ENCODE measurements around the gene NAP1L4. TPM values are rescaled to one million over a fixed set of nuclear protein-coding genes. Genes with fewer than 3 reads are reported as not detected.

The NAP1L4 gene
- total and polyA plus RNA-seq, 2 of the 8 experiments (the other 6 are each of a cell fraction or from before 2014, with no cell fraction given) = 75.8 to 194 TPM

- TF ChIP-seq MAFK (IDR thresholded peaks at IDR 0.05; ENCODE audit: low read depth, low read length) (no peak), TAF1 (IDR thresholded peaks at IDR 0.05; ENCODE audit: low read depth, low read length) (no peak), HDAC6 (IDR thresholded peaks at IDR 0.05; ENCODE audit: low read depth, low read length) (no peak), KDM4A (IDR thresholded peaks at IDR 0.05; ENCODE audit: low read depth, low read length, severe bottlenecking) (no peak), SIRT6 (IDR thresholded peaks at IDR 0.05; ENCODE audit: low read length) (no peak), JUN (IDR thresholded peaks at IDR 0.05; ENCODE audit: low read depth, low read length) (no peak), ATF2 (IDR thresholded peaks at IDR 0.05; ENCODE audit: low read length) (no peak), GABPA (IDR thresholded peaks at IDR 0.05; ENCODE audit: borderline replicate concordance, insufficient read depth, low read length) (no peak), SP1 (IDR thresholded peaks at IDR 0.05; ENCODE audit: low read depth, low read length) (no peak)
These were observed 68.4 kb downstream of the NAP1L4 start (continued) for GRCh38 chr11:2923446-2924375.

Measured in H1 (cell line).